ENCODE measurements around the gene RBFOX2. TPM values are rescaled to one million over a fixed set of nuclear protein-coding genes. Genes with fewer than 3 reads are reported as not detected.

The RBFOX2 gene
- total RNA-seq, 1 experiment from 2014 or later = 144 TPM

DNA sequence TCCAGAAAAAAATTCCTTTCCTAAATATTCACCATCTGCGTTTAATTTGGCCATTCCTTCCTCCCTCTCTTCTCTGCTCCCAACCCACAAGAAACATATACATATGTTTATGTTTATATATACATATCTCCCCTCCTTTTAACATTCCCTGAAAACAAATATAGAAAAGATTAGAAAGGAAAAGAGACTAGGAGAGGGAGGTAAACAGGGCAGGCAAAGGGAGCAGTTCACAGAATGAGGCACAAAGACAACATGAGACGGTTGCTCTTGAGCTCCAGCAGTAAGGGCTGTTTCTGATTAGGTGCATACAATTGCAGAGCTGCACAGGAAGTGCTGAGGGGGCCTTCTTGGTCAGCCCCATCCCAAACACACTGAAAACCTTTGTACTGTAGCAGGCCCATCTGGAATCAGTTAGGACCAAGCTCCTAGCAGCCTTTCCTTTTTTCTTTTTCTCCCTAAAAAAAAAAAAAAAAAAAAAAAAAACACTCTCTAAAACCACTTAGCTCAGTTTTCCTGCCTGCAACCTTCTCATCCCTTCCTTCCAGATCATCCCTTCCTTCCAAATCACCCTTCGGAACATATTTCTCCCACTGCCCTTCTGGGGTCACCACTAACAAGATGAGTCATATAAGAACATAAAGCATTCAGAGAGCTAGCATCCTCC is 57.0 kb downstream of the RBFOX2 start:
- Histone ChIP-seq H3K4me1 (replicated peaks) (peaks cover 47% of the 10 kb centered on the region), H3K27ac (peak overlapping the region; percentile 27), H3K9me3 (replicated peaks) (no peaks in the 10 kb centered on the region), H3K36me3 (no peaks in the 10 kb centered on the region), H3K4me3 (no peak overlapping the region), H3K27me3 (replicated peaks) (no peaks in the 10 kb centered on the region)
- peak; percentile 87 to 90 for DNase-seq (ENCODE audit: low read depth in 1 of 2, low spot score in 2 of 2)

DNA sequence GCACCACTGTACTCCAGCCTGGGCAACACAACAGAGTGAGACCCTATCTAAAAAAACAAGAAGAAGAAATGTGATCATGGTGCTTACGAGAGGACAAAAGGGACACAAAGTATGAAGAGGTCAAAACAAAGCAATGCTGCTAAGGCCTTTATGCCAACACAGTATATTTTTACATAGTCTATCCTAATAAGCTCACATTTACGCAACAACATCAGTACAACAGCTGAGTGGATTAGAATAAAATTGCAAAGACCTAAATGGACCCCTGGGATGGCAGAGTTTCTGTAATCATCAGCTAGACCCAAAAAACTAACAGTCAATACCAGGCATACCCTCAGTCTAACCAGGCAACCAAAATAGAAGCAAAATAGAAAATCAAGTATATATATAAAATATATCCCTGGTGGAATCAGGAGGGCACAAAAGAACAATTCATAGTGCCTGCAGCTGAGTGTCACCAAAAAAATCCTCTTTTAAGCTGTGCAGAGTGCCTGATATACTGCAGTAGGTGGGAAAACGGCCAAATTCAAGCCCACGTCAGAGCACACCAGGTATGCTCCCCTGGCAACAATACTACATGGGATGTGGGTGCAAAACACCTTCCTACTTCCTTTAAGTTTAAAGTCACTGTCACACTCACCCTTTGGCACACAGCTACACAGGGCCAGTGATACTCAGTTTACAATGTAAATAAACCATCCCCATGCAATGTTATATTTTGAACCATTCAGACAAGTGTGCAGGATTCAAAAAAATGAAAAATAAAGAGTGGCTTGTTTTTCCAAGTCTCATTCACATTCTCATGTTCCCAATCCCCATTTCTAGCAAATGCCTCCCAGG is 57.8 kb downstream of the RBFOX2 start:
- Histone ChIP-seq H3K36me3 (no peaks in the 10 kb centered on the region), H3K4me3 (no peak overlapping the region), H3K9me3 (replicated peaks) (no peaks in the 10 kb centered on the region), H3K27ac (peak overlapping the region; percentile 27), H3K4me1 (replicated peaks) (peaks cover 47% of the 10 kb centered on the region), H3K27me3 (replicated peaks) (no peaks in the 10 kb centered on the region)
- no peak for DNase-seq (ENCODE audit: low read depth in 1 of 2, low spot score in 2 of 2)

DNA sequence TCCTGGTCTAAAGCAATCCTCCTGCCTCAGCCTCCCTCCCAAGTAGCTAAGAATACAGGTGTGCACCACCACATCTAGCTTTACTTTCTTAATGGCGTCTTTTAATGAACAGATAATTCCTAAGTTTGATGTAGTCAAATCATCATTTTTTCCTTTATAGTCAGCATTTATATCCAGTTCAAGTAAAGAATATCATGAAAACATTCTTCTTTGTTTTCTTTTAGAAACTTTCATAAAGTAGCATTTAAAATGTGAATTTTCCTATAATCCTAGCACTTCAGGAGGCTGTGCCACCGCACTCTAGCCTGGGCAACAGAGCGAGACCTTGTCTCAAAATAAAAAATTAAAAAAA is 61.6 kb downstream of the RBFOX2 start:
- no peaks in the 10 kb centered on the region; the same call in 1 of the 2 replicates for H3K36me3 ChIP-seq
- no peak for DNase-seq (ENCODE audit: low read depth in 1 of 2, low spot score in 2 of 2)
- no peak overlapping the region for H3K4me3 ChIP-seq
- no peak overlapping the region for H3K27ac ChIP-seq
- no peaks in the 10 kb centered on the region for H3K27me3 ChIP-seq (replicated peaks)
- H3K9me3 ChIP-seq (replicated peaks) = no peaks in the 10 kb centered on the region
- H3K4me1 ChIP-seq (replicated peaks) = peaks cover 23% of the 10 kb centered on the region

DNA sequence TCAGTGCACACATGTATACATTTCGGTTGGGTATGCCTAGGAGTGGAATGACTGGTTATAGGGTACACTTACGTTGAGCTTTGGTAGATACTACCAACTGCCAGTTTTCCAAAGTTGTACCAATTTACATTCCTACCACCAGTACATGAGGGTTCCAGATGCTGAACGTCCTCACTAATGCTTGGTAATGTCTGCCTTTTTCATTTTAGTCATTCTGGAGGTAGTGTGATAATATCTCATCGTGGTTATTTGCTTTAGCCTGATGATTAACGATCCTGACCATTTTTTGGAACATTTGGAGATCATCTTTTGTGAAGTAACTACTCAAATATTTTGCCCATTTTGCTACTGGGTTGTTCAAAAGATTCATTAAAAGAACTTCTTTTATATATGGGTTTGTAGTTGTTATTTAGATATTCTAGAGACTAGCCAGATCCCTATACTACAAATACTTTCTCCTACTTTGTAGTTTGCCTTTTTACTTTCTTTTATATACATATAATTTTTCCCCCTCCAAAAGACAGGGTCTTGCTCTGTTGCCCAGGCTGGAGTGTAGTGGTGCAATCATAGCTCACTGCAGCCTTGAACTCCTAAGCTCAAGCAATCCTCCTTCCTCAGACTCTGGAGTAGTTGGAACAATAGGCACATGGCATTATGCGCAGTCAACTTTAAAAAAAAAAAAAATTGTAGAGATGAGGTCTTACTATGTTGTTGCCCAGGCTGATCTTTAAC is 62.1 kb downstream of the RBFOX2 start:
- H3K9me3 ChIP-seq (replicated peaks) = no peaks in the 10 kb centered on the region
- H3K4me3 ChIP-seq = no peak overlapping the region
- no peak overlapping the region for H3K27ac ChIP-seq
- no peak for DNase-seq (ENCODE audit: low read depth in 1 of 2, low spot score in 2 of 2)
- H3K4me1 ChIP-seq (replicated peaks) = peaks cover 25% of the 10 kb centered on the region
- H3K36me3 ChIP-seq = no peaks in the 10 kb centered on the region; the same call in 1 of the 2 replicates
- no peaks in the 10 kb centered on the region for H3K27me3 ChIP-seq (replicated peaks)

DNA sequence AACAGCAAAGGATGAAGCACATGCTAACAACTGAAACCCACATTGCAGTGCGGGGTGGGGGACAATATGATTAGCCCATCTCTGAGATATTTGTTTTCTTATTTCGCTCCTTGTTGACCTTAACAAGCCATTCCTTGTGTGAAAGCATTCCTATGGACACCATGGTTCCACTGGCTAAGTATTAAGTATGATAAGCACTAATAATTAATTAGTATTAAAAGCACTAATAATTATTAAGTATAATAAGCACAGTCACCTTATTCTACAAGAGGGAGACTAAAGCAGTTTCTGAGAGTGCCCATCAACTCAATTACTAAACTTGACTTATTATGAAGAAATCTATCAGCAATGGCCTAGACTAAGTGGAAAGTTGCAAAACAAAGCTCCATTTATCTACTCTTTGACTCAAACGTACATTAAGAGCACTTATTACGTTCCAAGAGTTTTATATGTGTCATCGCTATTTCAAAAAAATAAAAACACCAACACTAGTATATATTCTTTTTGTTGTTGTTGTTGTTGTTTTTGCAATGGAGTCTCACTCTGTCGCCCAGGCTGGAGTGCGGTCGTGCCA is 65.3 kb downstream of the RBFOX2 start:
- no peak overlapping the region for H3K27ac ChIP-seq
- H3K4me3 ChIP-seq = no peak overlapping the region
- no peak for DNase-seq (ENCODE audit: low read depth in 1 of 2, low spot score in 2 of 2)
- H3K4me1 ChIP-seq (replicated peaks) = peaks cover 18% of the 10 kb centered on the region
- H3K9me3 ChIP-seq (replicated peaks) = no peaks in the 10 kb centered on the region
- H3K27me3 ChIP-seq (replicated peaks) = no peaks in the 10 kb centered on the region
- no peaks in the 10 kb centered on the region; the same call in 1 of the 2 replicates for H3K36me3 ChIP-seq

DNA sequence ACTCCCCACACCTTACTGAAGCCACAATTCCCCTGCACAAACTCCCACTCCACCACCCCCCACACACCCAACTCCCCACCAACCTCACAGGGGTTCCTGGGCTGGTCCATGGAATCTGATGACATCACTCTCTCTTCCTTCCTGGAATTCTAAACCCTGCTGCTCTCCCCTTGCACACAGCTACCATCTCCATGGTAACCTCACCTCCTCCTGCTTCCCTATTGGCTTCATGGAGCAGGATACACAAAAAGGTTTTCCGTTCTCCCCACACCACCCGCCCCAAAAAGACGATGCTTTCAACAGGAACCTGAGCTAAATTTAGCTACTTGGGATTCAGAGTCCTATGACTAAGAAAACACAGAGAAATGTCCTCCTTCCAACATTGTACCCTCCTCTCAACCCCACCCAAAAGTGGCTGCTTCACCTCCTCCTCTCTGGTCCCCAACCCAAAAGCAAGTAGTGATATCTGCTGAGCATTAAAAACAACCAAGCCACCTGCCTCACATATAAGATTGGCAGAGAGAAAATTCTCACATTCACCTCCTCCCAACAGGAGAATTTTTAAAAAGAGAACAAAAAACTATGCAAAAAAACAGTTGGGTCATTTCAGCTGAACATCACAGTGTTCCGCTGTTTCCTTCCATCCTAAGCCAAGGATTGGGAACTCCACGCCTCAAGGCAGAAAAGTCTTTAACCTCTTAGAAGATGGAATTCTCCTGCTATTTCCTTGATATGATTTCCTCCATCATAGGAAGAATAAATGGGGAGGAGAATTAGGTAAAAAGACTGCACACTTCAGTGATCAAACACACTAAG is 66.9 kb downstream of the RBFOX2 start:
- Histone ChIP-seq H3K27me3 (replicated peaks) (no peaks in the 10 kb centered on the region), H3K36me3 (no peaks in the 10 kb centered on the region; the same call in 1 of the 2 replicates), H3K4me3 (no peak overlapping the region), H3K9me3 (replicated peaks) (no peaks in the 10 kb centered on the region), H3K4me1 (replicated peaks) (peaks cover 15% of the 10 kb centered on the region), H3K27ac (no peak overlapping the region)
- DNase-seq (ENCODE audit: low read depth in 1 of 2, low spot score in 2 of 2) = peak; percentile 48 to 61

DNA sequence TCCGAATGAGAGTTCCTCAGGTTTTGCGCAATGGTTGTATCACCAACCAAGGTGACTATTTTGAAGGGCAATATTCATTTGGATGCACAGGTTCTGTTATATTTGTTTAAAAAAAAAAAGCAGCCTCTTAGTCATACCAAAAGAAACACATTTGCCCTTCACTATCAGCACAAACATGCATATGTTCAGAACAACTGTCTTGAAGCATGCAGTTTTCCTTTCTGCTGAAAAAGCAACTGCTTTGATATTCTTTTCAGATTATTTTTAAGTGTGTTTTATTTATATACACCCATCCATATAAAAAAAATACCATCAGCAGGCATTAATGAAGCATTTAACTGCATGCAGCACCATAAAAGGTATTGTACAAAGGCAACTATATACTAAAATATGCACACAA is 67.8 kb downstream of the RBFOX2 start:
- DNase-seq (ENCODE audit: low read depth in 1 of 2, low spot score in 2 of 2) = no peak
- Histone ChIP-seq H3K9me3 (replicated peaks) (no peaks in the 10 kb centered on the region), H3K36me3 (no peaks in the 10 kb centered on the region; the same call in 1 of the 2 replicates), H3K4me3 (no peak overlapping the region), H3K27me3 (replicated peaks) (no peaks in the 10 kb centered on the region), H3K4me1 (replicated peaks) (peaks cover 15% of the 10 kb centered on the region), H3K27ac (no peak overlapping the region)

DNA sequence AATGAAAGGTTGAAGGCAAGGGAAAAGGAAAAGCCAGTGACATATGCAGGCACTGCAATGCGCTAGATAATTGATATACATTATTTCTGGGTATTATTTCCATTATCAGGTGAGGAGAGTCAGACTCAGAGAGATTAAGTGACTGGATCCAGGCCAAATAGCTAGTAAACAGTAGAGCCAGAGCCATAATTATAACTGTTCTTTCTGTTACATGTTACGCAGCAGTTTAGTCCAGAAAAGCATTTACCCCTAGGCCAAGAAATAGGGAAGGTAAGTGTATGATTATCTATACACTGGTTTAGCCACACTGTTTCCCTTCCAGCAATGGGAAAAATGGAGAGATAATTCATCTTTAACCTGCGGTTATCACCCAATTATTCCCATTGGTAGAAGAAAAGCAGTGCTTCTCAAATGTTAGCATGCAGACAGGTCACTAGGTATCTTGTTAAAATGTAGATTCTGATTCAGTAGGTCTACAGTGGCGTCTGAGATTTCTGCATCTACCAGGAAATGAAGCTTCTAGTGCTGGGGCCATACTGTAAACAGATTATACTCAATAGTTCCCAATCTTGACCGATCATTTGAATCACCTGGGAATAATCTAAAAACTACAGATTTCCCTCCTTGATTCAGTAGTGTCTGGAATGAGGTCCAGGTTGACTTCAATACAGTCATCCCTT is 69.4 kb downstream of the RBFOX2 start:
- DNase-seq (ENCODE audit: low read depth in 1 of 2, low spot score in 2 of 2) = no peak
- Histone ChIP-seq H3K4me1 (replicated peaks) (peaks cover 24% of the 10 kb centered on the region), H3K27me3 (replicated peaks) (no peaks in the 10 kb centered on the region), H3K9me3 (replicated peaks) (no peaks in the 10 kb centered on the region), H3K27ac (no peak overlapping the region), H3K4me3 (no peak overlapping the region), H3K36me3 (no peaks in the 10 kb centered on the region)

DNA sequence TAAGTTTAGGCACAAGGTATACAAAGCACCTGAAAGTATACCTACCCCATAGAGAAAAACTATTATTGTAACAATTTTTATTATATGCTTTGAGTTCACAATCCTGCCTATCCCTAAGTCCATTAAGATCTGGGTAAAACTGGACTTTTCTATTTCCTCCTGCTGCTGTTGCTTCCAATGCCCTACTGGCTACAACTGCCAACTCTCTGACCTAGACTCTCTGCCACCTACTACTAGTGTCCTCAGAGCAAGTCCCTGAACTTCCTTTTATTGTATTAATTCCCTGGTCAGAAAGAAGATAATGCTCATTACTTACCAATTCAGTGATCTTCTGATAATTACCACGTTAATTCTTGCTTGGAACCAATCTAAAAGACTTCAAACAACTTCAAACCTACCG is 70.3 kb downstream of the RBFOX2 start:
- no peaks in the 10 kb centered on the region for H3K9me3 ChIP-seq (replicated peaks)
- peaks cover 27% of the 10 kb centered on the region for H3K4me1 ChIP-seq (replicated peaks)
- H3K27me3 ChIP-seq (replicated peaks) = no peaks in the 10 kb centered on the region
- H3K36me3 ChIP-seq = no peaks in the 10 kb centered on the region
- DNase-seq (ENCODE audit: low read depth in 1 of 2, low spot score in 2 of 2) = no peak
- no peak overlapping the region for H3K4me3 ChIP-seq
- no peak overlapping the region for H3K27ac ChIP-seq

DNA sequence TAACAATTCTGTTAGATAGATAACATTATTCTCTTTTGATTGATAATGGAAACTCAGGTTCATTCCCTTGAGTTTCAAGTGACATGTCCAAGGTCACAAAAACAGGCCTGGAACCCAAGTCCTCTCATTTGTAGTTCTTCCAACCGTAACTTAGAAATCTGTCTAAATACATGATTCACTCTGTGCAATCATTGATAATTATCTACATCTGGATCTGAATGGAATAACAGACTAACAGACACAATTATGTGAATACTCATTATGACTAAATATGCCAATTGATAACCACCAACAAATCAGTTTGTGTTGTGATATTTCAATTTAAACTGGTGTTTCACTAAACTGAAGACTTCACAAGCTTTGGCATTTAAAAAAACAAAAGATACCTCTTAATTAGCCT is 71.0 kb downstream of the RBFOX2 start:
- no peak for DNase-seq (ENCODE audit: low read depth in 1 of 2, low spot score in 2 of 2)
- no peaks in the 10 kb centered on the region for H3K27me3 ChIP-seq (replicated peaks)
- H3K4me3 ChIP-seq = no peak overlapping the region
- no peaks in the 10 kb centered on the region for H3K36me3 ChIP-seq
- peaks cover 27% of the 10 kb centered on the region for H3K4me1 ChIP-seq (replicated peaks)
- no peaks in the 10 kb centered on the region for H3K9me3 ChIP-seq (replicated peaks)
- H3K27ac ChIP-seq = no peak overlapping the region

DNA sequence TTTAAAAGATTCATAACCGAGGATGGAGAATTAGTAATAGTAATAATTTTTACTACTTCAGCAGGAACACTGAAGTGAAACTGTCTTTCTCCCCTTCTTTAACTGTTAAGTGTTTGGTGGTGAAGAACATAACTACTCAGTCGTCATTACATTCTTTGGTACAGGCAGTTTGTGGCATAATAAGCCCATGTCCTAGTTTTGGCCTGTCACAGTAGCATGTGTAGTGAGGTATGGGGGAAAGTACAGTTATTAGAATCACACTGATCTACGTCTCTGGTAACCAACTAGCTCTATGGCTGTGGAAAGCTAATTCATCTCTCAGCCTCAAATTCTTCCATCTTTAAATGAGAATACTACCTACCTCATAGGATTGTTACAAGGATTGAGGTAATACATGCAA is 71.8 kb downstream of the RBFOX2 start:
- DNase-seq (ENCODE audit: low read depth in 1 of 2, low spot score in 2 of 2) = no peak
- H3K9me3 ChIP-seq (replicated peaks) = no peaks in the 10 kb centered on the region
- 0 out of 2 replicates have a peak, but pooled peaks cover 4% of the 10 kb centered on the region for H3K36me3 ChIP-seq
- H3K4me1 ChIP-seq (replicated peaks) = peaks cover 23% of the 10 kb centered on the region
- no peaks in the 10 kb centered on the region for H3K27me3 ChIP-seq (replicated peaks)
- H3K27ac ChIP-seq = no peak overlapping the region
- H3K4me3 ChIP-seq = no peak overlapping the region

DNA sequence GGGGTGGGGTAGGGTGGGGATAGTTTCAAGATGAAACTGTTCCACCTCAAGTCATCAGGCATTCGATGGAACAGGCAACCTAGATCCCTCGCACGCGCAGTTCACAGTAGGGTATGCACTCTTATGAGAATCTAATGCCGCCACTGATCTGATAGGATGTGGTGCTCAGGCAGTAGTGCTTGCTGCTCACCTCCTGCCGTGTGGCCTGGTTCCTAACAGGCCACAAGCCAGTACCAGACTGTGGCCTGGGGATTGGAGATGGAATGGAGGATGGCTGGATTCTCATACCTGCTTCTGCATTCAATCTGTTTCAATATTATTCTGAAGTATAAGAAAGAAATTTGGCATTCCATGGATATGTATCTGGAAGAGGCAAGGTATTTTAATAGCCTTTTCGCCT is 73.1 kb downstream of the RBFOX2 start:
- no peaks in the 10 kb centered on the region for H3K27me3 ChIP-seq (replicated peaks)
- no peak overlapping the region for H3K4me3 ChIP-seq
- H3K9me3 ChIP-seq (replicated peaks) = no peaks in the 10 kb centered on the region
- H3K27ac ChIP-seq = no peak overlapping the region
- DNase-seq (ENCODE audit: low read depth in 1 of 2, low spot score in 2 of 2) = no peak
- H3K4me1 ChIP-seq (replicated peaks) = peaks cover 12% of the 10 kb centered on the region
- 0 out of 2 replicates have a peak, but pooled peaks cover 4% of the 10 kb centered on the region for H3K36me3 ChIP-seq
